HG03469 (cell line): ENCODE data around the gene AK4.
"Not testable (repeated sequence)": the region's sequence is repeated elsewhere in the genome, so short reads cannot be mapped to it uniquely, and the experiment has no call there.

Experiments used
- ATAC-seq: cut with Tn5 transposase; IDR thresholded peaks from one replicate; pipeline ENCODE4 v1.9.1; 2021; ENCODE audit warnings: mild to moderate bottlenecking, moderate library complexity, moderate number of reproducible peaks; ENCODE audit not compliant: unreplicated experiment

The AK4 gene

GRCh38 chr1:65150108-65150463 is 2.1 kb downstream of the AK4 start:
- ATAC-seq: no peak

DNA sequence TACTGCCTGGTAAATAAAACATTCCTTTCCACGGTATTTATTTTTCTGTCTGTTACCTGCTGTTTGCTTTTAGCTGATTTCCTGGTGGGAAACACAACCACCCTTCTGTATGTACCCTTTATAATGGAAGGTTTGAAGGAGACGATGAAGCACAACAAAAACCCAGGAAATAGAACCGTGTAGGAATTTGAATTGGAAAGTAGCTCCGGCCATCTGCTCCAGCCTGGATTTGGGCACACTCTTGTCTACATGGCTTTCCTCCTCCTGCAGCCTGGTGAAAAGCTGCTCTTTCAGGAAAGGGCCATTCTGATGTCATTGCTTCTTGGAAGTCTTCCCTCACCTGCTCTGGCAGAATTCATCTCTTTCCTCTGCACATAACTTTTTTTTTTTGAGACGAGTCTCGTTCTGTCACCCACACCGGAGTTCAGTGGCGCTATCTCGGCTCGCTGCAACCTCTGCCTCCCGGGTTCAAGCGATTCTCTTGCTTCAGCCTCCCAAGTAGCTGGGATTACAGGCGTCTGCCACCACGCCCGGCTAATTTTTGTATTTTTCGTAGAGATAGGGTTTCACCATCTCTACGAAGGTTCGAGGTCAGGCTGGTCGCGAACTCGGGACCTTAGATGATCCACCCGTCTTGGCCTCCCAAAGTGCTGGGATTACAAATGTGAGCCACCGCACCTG is 2.7 kb downstream of the AK4 start:
- ATAC-seq: no peak

DNA sequence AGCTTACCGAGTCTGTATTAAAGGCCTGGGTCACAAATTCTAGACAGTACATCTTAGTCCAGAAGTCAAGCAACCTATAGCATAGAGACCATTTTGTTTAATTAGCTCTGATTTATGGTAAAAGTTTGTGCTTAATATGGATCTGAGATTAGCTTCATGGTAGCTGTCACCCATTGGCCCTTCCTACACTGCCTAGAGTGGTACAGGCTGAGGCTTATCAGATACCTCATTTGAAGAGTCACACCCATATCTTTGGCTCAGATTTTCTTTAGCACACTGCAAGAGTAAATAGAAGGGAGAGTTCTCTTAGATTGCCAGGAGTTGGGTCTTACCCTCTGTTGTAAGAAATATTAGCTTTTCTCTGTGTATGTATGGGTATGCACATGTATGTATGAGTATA is 3.6 kb downstream of the AK4 start:
- no peak for ATAC-seq

DNA sequence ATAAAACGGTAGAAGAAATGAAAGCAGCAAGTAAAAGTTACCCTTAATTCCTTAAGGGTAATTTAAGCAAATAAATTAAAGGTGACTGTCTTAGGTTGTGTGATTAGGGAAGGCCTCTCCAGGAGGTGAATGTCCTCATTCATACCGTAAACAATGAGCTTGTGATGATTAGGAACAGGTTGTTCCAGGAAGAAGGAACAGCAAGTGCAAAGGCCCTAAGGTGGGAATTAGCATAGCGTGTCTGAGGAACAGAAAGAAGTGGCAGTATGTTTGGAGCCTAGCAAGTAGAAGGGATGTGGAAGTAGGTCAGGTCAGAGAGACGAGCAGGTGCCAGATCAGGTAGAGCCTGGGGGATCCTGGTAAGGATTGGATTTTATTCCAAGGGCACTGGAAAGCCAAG is 5.6 kb downstream of the AK4 start:
- no peak for ATAC-seq

- ATAC-seq: no peak
Observed at GRCh38 chr1:65156910-65157545, 9.0 kb downstream of the AK4 start.

DNA sequence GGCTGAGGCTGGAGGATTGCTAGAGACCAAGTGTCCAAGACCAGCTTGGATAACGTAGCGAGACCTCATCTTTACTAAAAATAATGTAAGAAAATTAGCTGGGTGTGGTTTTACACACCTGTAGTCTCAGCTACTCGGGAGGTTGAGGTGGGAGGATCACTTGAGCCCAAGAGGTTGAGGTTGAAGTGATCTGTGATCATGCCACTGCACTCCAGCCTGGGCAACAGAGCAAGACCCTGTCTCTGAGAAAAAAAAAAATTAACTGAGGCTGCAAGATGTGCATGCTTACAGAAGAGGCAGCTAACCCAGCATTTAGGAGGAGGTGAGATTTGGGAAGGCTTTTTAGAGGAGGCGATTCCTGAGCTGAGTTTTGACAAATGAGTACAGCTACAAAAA is 9.5 kb downstream of the AK4 start:
- ATAC-seq: no peak

DNA sequence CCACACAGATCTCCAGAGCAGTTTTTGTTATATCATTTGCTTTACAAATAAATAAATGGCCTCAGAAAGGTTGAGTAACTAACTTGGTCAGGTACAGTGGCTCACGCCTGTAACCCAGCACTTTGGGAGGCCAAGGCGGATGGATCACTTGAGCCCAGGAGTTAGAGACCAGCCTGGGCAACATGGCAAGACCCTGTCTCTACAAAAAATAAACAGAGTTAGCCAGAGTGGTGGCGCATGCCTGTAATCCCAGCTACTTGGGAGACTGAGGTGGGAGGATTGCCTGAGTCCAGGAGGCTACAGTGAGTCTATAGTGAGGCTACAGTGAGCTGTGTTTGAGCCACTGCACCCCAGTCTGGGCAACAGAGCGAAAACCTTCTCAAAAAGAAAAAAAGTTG is 11.3 kb downstream of the AK4 start:
- not testable (repeated sequence) for ATAC-seq

GRCh38 chr1:65159801-65160523 is 12.0 kb downstream of the AK4 start:
- ATAC-seq: no peak

GRCh38 chr1:65163201-65163805 is 15.3 kb downstream of the AK4 start:
- no peak for ATAC-seq

DNA sequence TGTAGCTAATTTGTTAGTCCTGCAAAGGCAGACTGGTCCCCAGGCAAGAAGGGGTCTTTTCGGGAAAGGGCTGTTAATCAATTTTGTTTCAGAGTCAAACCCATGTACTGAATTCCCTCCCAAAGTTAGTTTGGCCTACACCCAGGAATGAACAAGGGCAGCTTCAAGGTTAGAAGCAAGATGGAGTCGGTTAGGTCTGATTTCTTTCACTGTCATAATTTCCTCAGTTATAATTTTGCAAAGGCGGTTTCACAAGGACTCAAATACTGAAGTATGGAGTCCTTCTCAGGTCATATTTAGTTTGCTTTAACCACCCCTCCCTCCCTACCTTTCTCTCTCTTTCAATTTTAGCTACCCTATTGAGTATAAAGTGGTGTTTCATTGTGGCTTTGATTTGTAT is 16.1 kb downstream of the AK4 start:
- ATAC-seq: not testable (repeated sequence)

DNA sequence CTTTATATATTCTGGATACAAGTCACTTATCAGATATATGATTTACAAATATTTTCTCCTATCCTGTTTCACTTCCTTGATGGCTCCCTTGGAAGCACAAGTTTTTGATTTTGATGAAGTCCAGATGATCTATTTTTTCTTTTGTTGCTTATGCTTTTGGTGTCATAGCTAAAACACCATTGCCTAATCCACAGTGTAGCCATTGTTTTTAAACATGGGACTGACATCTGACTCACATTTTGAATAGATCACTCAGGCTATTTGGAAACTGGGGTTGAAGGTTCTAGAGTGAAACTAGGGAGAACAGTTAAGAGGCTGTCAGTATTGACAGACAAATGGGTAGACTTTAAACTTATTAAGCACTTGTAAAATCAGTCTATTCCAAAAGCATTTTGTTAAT is 16.6 kb downstream of the AK4 start:
- ATAC-seq: no peak

GRCh38 chr1:65165269-65165993 is 17.4 kb downstream of the AK4 start:
- ATAC-seq: peak; percentile 86

GRCh38 chr1:65166572-65167305 is 18.7 kb downstream of the AK4 start:
- no peak for ATAC-seq

DNA sequence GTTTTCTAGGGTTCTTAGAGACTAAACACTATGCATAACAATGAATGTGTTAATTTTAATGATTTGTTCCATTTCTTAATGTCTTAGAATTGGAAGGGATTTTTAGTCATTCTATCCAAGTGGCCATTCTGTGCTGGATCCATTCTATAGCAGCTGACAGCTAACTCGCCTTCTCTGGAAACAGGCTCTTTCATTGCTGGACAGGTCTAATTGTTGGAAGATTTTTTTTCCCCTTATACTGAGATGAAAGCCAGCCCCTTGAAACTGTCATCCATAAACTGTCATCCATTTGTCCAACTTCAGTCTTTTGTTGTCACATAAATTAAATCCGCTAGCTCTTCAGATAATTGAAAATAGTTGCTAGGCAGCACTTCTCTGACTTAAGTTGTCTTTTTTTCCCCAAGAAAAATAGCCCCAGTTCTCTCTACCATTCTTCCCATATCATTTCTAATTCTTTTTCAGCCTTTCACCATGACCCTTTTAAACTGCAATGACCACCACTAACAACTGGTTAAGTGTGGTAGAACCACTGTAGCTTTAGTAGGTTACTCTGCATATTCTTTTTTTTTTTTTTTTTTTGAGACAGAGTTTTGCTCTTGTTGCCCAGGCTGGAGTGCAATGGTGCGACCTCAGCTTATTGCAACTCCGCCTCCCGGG is 19.7 kb downstream of the AK4 start:
- no peak for ATAC-seq

- no peak for ATAC-seq
Observed at GRCh38 chr1:65168867-65169266, 20.9 kb downstream of the AK4 start.

GRCh38 chr1:65170511-65171142 is 22.6 kb downstream of the AK4 start:
- ATAC-seq: no peak

- ATAC-seq: no peak
Observed at GRCh38 chr1:65172936-65173690, 25.1 kb downstream of the AK4 start.

- ATAC-seq: peak; percentile 93
Observed at GRCh38 chr1:65174585-65174984, 26.6 kb downstream of the AK4 start.
